Activated CD4-positive, CD25-positive, alpha-beta regulatory T cell (primary cell): ENCODE data around the gene ARFGAP1.

ENCODE experiments used
- DNase-seq, 4 experiments: peaks; one replicate each; lab custom pipeline; 2025; lab: John Stamatoyannopoulos, UW

The ARFGAP1 gene

GRCh38 chr20:63272105-63273058, at the start of gene ARFGAP1:
Gene ARFGAP1, plus strand, starts transcription at chr20:63272813. Its CDS starts 2,768 bp downstream, at chr20:63275581.
- DNase-seq: peak; percentile 72 to 85 (median 82)

- DNase-seq: peak in 1 of 4 experiments; percentile 8
Measured at GRCh38 chr20:63223121-63223825, 49.3 kb upstream of the ARFGAP1 start.

GRCh38 chr20:63223826-63224207, 48.8 kb upstream of the ARFGAP1 start:
- no peak for DNase-seq

- no peak for DNase-seq
Measured at GRCh38 chr20:63224412-63225081, 48.1 kb upstream of the ARFGAP1 start.

- DNase-seq: no peak
Measured at GRCh38 chr20:63225082-63225454, 47.5 kb upstream of the ARFGAP1 start.

- DNase-seq: no peak
Measured at GRCh38 chr20:63226042-63226943, 46.3 kb upstream of the ARFGAP1 start.

- no peak for DNase-seq
Measured at GRCh38 chr20:63227260-63227659, 45.4 kb upstream of the ARFGAP1 start.

GRCh38 chr20:63228806-63229205, 43.8 kb upstream of the ARFGAP1 start:
- DNase-seq: no peak

GRCh38 chr20:63230800-63231268, 41.8 kb upstream of the ARFGAP1 start:
- no peak for DNase-seq

GRCh38 chr20:63232235-63233060, 40.2 kb upstream of the ARFGAP1 start:
- no peak for DNase-seq

- DNase-seq: no peak
Measured at GRCh38 chr20:63233061-63233344, 39.6 kb upstream of the ARFGAP1 start.

- no peak for DNase-seq
Measured at GRCh38 chr20:63233924-63234323, 38.7 kb upstream of the ARFGAP1 start.

GRCh38 chr20:63234693-63235398, 37.8 kb upstream of the ARFGAP1 start:
- DNase-seq: peak in 1 of 4 experiments; percentile 10

- DNase-seq: no peak
Measured at GRCh38 chr20:63235399-63235983, 37.1 kb upstream of the ARFGAP1 start, which contains the start of gene BIRC7. Gene BIRC7, plus strand, starts transcription at chr20:63235905. Its CDS starts 192 bp downstream, at chr20:63236097.

- no peak for DNase-seq
Measured at GRCh38 chr20:63236116-63236837, 36.3 kb upstream of the ARFGAP1 start.

GRCh38 chr20:63238031-63238430, 34.6 kb upstream of the ARFGAP1 start:
- no peak for DNase-seq

- DNase-seq: no peak
Measured at GRCh38 chr20:63238514-63239125, 34.0 kb upstream of the ARFGAP1 start.

GRCh38 chr20:63239431-63239830, 33.2 kb upstream of the ARFGAP1 start:
- DNase-seq: no peak
